ENCODE data around the gene USP7.

Gene USP7

GRCh38 chr16:8952281-8952751, 11.4 kb downstream of the USP7 start:
- no peak for DNase-seq (ENCODE audit: low read depth, low spot score)

DNA sequence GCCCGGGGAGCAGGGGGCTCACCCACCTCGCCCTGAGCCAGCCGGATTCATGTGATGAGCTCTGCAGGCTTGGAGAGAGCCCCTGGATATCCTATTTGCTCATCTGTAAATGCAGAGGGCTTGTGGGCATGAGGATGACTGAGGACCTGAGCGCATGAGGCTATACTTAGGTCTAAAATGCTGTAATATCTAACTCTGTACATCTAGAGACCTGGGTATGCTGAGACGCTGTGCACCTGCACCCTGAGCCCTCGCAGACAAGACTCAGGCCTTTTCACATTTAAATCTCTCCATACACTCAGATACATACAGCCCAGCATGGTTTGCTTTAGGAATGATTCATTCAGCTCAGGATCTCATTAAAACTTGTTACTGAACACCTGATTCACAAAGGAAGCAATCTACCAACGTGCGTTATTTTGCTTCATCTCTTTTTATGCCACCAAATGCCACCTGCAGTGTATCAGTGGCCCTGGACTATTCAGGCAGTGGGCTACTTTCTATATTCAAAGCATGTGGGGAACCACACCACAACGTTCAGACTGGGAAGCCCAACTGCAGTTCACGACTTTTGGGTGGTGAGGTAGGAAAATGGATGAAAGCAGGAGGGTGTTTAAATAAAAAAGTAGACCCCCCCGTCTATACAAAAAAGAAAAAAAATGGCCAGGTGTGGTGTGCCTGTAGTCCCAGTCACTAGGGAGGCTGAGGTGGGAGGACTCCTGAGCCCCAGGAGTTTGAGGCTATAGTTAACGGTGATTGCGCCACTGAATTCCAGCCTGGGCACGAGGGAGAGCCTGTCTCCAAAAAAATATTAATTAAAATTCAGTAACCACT, 12.0 kb downstream of the USP7 start:
- DNase-seq (ENCODE audit: low read depth, low spot score), result no peak

- DNase-seq (ENCODE audit: low read depth, low spot score), result no peak
Measured at GRCh38 chr16:8950580-8951077, 13.1 kb downstream of the USP7 start.

GRCh38 chr16:8949536-8950418, 13.9 kb downstream of the USP7 start:
- no peak for DNase-seq (ENCODE audit: low read depth, low spot score)

DNA sequence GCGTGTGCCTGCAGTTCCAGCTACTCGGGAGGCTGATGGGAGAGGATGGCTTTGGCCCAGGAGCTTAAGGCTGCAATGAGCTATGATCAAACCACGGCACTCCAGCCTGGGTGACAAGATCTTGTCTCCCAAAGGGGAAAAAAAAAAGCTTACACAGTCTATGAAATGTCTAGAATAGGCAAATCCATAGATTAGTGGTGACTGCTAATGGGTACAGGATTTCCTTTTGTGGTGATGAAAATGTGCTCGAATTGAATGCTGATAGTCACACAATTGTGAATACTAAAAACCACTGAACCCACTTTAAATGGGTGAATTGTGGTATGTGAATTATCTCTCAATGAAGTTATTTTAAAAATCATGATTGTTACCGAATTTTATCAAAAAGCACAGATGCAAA, 14.9 kb downstream of the USP7 start:
- no peak for DNase-seq (ENCODE audit: low read depth, low spot score)

GRCh38 chr16:8948069-8948593, 15.6 kb downstream of the USP7 start:
- DNase-seq (ENCODE audit: low read depth, low spot score), result no peak

DNA sequence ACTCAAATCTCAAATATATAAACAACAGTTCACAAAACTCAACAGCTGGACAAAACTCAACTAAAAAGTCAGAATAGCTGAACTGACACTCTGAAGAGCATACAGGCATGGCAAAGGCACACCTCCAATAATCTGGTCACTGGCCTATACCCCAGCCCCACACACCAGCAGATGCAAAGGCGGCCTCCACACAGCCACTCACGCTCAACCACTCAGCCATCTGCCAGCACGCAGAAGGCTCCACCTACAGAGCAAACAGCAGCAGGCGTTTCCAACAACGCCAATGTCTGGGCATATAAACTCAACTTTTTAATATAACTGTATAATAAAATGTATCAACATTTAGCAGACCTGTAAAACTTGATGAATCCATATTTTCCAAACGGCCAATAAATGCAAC, 17.2 kb downstream of the USP7 start:
- DNase-seq (ENCODE audit: low read depth, low spot score), result no peak

DNA sequence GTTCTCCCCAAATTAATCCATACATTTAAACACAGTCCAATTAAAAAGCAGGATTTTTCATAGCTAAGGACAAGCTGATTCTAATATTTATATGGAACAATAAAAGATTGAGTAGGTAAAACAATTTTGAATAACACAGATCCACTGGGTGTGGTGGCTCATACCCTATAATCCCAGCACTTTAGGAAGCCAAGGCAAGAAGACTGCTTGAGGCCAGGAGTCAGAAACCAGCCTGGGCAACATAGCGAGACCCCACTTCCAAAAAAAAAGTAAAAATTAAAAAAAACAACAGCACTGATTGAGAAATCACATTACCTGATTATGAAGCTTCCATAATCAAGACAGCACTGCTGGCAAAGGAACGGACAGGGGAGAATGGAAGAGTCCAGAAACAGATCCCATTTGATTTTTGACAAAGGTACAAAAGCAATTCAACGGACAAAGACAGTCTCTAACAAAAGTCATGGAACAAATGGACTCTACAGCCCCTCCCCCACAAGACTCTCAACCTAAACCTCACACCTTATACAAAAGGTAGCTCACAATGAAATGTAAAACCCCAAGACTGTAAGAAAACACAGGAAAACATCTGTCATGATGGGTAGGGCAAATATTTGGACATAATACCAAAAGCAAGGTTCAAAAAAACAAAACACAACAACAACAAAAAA, 17.9 kb downstream of the USP7 start:
- DNase-seq (ENCODE audit: low read depth, low spot score), result no peak

DNA sequence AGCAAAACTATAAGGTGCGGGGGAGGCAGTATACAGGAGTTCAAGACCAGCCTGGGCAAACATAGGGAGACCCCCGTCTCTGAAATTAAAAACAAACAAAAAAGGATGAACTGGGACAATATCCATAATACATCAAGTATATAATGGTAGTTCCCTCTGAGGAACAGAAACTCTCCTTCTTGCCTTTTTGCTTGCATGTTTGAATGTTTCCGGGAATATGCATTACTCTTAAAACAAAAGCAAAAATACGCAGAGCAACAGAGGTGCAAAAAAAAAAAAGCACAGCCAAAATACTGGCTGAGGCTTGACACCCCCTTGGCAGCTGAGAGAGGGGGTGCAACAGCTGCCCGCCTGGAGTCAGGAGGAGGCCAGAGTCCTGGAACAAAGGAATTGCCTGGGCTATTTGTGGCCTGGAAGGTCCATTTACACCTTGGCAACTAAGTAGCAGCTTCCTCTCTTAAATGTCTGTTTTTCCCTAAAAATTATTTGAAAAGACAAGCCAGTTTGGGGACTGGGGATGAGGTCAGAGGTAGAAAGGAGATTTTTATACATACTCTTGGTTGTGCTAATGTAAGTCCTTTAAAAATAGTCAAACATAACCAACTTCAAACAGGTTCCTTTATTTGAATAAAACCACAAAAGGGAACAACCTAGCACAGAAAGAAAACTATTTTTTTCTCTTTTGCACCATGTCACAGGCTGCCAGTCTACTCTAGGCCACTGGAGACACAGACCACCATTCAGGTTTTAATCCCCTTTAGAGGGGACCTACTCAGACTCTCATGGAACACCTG, 19.5 kb downstream of the USP7 start:
- DNase-seq (ENCODE audit: low read depth, low spot score), result no peak

DNA sequence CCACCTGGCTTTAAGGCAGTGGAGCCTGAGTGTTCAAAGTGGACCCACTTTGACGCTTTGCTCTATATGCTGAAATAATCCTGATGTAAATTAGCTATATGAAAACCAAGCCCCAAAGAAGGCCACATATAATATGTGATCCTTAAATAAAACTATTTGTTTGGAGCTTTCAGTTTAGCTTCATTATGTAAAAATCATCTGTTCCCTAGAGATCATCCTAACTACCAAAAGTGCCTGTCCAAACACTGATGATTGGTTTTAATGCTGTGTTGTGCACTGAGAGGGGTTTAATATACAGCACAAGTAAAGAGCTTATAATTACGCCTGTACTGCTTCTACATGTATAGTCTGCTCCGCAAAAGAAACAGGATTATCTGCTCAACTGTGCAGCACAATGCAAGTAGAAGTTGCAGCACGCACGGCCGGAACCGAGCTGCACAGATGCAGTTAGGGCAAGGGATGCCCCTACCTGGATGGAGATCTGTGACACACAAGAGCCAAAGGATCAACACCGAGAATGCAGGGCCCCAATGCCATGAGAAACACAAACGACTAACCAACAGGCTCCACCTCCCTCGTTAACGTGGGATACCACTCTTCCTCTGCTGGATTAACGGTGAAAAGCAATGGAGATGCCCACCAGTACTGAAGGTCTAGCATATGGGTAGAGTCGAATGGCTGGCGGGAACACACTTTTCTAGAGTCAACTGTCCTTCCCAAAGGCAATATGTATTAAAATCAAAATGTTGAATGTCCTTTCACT, 20.5 kb downstream of the USP7 start:
- DNase-seq (ENCODE audit: low read depth, low spot score), result no peak

GRCh38 chr16:8941718-8942344, 21.9 kb downstream of the USP7 start:
- no peak for DNase-seq (ENCODE audit: low read depth, low spot score)

DNA sequence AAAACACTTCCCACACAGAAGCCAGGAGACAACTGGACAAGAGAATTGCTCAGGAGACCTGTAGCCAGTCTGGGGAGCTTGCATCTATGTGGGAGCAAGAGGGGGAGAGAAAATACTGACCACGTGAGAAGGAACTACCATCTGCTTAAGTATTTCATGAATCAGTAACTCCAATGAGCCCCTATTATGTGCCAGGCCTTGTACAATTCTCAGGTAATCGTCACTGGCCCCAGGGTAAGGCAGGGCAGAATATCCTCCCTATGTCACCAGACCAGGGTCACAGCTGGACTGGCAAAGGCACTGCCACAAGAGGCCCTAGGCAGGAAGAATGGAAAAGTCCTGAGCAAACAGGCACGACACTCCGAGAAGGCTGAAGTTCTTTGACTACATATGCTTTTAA, 25.9 kb downstream of the USP7 start:
- no peak for DNase-seq (ENCODE audit: low read depth, low spot score)

GRCh38 chr16:8936421-8936820, 27.3 kb downstream of the USP7 start:
- peak; percentile 50 for DNase-seq (ENCODE audit: low read depth, low spot score)

DNA sequence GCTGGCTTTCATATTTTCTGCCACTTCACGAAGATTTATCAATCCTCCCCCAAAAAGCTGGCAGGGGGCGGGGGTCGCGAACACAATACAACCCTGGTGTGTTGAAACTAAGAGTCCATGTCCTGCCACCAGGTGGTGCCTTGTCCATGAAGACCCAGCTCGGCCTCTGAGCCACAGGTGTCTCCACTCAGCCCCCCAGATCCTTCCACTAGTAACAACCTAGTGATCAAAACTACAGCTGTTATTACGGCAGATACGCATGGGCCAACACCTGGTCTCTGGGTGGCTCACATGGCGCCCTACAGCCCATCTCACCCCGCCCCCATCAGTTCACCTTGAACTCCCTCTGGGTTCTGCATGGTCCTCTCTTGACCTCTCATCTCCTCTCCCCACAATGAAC, 27.7 kb downstream of the USP7 start:
- no peak for DNase-seq (ENCODE audit: low read depth, low spot score)

GRCh38 chr16:8934601-8935000, 29.1 kb downstream of the USP7 start:
- no peak for DNase-seq (ENCODE audit: low read depth, low spot score)

- DNase-seq (ENCODE audit: low read depth, low spot score), result no peak
Measured at GRCh38 chr16:8931859-8932258, 31.8 kb downstream of the USP7 start.

GRCh38 chr16:8929086-8929748, 34.5 kb downstream of the USP7 start:
- DNase-seq (ENCODE audit: low read depth, low spot score), result no peak

GRCh38 chr16:8928467-8928957, 35.2 kb downstream of the USP7 start:
- DNase-seq (ENCODE audit: low read depth, low spot score), result no peak

DNA sequence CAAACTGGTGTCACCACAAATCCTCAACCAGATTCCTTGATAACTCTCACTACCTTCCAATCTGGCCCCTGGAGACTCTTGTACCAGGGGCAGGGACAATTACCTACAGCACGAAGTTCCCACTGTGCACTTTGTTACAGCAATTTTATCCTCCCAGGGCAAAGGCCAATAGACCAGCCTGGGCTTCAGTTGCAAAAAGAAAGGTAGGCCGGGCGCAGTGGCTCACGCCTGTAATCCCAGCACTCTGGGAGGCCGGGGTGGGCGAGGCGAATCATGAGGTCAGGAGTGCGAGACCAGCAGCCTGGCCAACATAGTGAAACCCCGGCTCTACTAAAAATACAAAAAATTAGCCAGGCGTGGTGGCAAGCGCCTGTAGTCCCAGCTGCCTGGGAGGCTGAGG, 36.9 kb downstream of the USP7 start:
- no peak for DNase-seq (ENCODE audit: low read depth, low spot score)
